Lower leg skin (tissue), 4 donors: Measurements from ENCODE around the gene GALNT2. TPM values are rescaled to one million over a fixed set of nuclear protein-coding genes. Genes with fewer than 3 reads are reported as not detected.

Source experiments
- DNase-seq, 2 donors: peaks; one replicate each; pipeline ENCODE4 v3.0.0-alpha.2; 2019; ENCODE audit warnings: low spot score in 2 of 2
- H3K4me3 ChIP-seq: fragments of 200-600 bp; sonication (generic); 2 replicates; pipeline ENCODE4 v1.5.1; 2017; ENCODE audit warnings: mild to moderate bottlenecking, low read depth; ENCODE audit not compliant: poor library complexity, severe bottlenecking
- POLR2A ChIP-seq, 2 donors: fragments of 450-650 bp; IDR thresholded peaks; one replicate each; pipeline ENCODE4 v1.6.1; 2016 to 2017; ENCODE audit warnings: antibody characterized with exemption in 2 of 2, mild to moderate bottlenecking in 1 of 2, moderate library complexity in 1 of 2
- WGBS, 2 donors: methylation state at CpG; one replicate each; pipeline ENCODE4 v1.1.5; 2018; 5-methylcytosine and 5-hydroxymethylcytosine counted together
- intact Hi-C: fragments of 100-400 bp; cut with DNase I; formaldehyde crosslinking; loops from one replicate; pipeline ENCODE4 v1.15.0; 2023; ENCODE audit warnings: low total_unique reads
- total RNA-seq, 4 donors: library from RNA; depleted of rRNA; stranded (reverse); fragments of >200 nt; gene quantifications; one replicate each; pipeline ENCODE4 v1.1.0, GENCODE V29; 2016
- TF ChIP-seq, protein P1 (sequence below), 3 donors: fragments of 450-650 bp; IDR thresholded peaks; one replicate each; pipeline ENCODE4 v1.5.1; 2016; ENCODE audit warnings: antibody characterized with exemption in 3 of 3, mild to moderate bottlenecking in 3 of 3, moderate library complexity in 2 of 3

Gene GALNT2
- total RNA-seq, 4 donors from 2014 or later: 11.0 to 31.0 (median 20.2) TPM

DNA sequence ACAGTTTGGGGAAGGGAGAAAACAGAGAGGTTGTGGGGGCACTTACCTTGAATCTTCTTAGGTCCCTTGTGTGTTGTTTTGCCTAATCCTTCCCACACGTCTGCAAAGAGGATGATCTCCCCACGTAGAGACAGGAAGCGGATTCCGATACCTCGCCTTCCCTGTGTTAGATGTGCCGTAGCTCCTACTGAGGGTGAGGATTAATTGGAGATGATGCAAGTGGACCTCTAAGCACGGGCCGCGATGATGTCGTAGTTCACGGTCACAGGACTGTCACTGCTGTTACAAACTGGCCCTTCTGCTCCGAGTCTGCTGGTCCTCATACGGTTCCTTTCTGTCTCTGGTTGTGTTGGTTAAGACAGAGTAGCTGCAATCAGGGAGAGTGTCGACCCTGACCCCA lies 27.7 kb downstream of the GALNT2 start:
- no peak overlapping the region for H3K4me3 ChIP-seq
- TF ChIP-seq, protein P1, sequence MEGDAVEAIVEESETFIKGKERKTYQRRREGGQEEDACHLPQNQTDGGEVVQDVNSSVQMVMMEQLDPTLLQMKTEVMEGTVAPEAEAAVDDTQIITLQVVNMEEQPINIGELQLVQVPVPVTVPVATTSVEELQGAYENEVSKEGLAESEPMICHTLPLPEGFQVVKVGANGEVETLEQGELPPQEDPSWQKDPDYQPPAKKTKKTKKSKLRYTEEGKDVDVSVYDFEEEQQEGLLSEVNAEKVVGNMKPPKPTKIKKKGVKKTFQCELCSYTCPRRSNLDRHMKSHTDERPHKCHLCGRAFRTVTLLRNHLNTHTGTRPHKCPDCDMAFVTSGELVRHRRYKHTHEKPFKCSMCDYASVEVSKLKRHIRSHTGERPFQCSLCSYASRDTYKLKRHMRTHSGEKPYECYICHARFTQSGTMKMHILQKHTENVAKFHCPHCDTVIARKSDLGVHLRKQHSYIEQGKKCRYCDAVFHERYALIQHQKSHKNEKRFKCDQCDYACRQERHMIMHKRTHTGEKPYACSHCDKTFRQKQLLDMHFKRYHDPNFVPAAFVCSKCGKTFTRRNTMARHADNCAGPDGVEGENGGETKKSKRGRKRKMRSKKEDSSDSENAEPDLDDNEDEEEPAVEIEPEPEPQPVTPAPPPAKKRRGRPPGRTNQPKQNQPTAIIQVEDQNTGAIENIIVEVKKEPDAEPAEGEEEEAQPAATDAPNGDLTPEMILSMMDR (IDR thresholded peaks at IDR 0.05): no peak
- TF ChIP-seq POLR2A (IDR thresholded peaks at IDR 0.05): no peak
- intact Hi-C loops: no loop called here
- no peak for DNase-seq
- 94 to 95% methylated on average over 14 of the region's 14 CpGs for WGBS, 2 donors

DNA sequence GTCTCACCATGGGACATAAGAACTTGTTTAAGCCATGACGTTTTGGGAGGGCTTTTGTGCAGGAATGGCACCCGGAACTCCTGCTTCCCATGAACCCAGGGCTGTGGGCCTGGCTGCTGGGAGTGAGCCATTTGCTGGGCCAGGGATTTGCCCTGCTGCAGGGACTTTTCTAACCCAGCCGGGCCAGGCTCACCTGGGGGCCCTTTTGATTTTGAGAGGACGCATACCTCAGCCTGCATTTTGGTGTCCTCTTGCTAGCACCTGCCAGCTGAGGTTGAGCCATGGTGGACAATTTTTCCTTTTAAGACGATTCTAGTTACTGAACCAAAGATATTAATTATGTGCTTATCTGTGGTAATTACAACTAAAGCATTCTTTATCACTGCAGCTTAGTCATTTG lies 28.9 kb downstream of the GALNT2 start:
- no peak overlapping the region for H3K4me3 ChIP-seq
- TF ChIP-seq, protein P1 (IDR thresholded peaks at IDR 0.05): no peak
- no peak for TF ChIP-seq POLR2A (IDR thresholded peaks at IDR 0.05)
- WGBS, 2 donors: 81 to 92% methylated on average over 5 of the region's 5 CpGs
- no peak for DNase-seq
- intact Hi-C loops: no loop called here

DNA sequence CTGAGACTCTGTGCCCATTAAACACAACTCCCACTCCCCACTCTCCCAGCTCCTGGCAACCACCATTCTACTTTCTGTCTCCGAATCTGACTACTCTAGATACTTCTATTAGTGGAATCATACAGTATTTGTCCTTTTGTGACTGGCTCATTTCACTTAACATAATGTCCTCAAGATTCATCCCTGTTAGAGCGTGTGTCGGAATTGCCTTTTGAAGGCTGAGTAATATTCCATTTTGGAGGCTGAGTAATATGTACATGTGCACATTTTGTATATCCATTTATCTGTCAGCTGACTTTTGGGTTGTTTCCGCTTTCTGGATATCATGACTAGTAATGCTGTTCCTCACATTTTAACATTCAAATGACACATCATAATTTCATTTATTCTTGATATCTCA lies 30.3 kb downstream of the GALNT2 start:
- no peak overlapping the region for H3K4me3 ChIP-seq
- WGBS, 2 donors: 99 to 100% methylated on average over 4 of the region's 4 CpGs
- DNase-seq: no peak
- TF ChIP-seq, protein P1 (IDR thresholded peaks at IDR 0.05): no peak
- no peak for TF ChIP-seq POLR2A (IDR thresholded peaks at IDR 0.05)
- intact Hi-C loops: no loop called here

DNA sequence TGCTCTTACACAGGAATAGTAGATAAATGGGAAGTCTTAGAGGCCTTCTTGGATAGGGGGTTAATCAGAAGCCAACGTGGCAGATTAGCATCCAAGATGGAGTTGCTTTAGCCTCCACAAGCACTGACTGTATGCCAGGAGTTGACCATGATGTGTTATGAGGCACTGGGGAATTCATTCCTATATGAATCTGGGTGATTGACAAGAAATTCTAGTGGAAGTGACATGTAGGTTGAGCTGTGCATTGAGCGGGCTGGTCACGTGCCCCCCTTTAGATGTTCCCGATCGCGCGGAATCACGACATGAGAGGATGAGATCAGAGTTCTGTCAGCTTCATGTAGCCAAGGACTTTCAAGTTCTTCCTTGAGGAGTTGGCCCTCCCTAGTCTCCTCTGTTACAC lies 31.7 kb downstream of the GALNT2 start:
- DNase-seq: no peak
- no peak for TF ChIP-seq POLR2A (IDR thresholded peaks at IDR 0.05)
- TF ChIP-seq, protein P1 (IDR thresholded peaks at IDR 0.05): no peak
- WGBS, 2 donors: 97 to 98% methylated on average over 8 of the region's 8 CpGs
- intact Hi-C loops: no loop called here
- no peak overlapping the region for H3K4me3 ChIP-seq

DNA sequence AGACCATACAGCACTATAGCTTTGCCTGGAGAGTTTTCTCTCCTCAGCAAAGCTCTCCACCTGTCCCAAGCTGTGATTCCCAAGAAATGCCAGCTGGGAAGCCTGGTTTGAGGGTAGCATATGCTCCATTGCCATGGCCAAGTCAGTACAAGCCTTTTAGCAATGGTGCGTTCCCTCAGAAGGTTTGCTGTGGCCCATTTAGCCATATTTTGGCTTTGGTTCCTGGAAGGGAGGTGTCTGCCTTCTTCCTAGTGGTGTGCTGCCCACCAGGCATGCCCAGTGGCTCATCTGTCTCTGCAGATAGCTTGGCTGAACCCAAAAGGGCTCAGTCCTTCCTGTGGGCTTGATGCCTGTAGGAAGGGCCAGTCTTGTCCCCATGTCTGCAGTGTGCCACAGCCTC lies 32.4 kb downstream of the GALNT2 start:
- no peak for DNase-seq
- TF ChIP-seq POLR2A (IDR thresholded peaks at IDR 0.05): no peak
- TF ChIP-seq, protein P1 (IDR thresholded peaks at IDR 0.05): no peak
- WGBS, 2 donors: 91 to 100% methylated on average over 1 of the region's 1 CpG
- H3K4me3 ChIP-seq: no peak overlapping the region
- intact Hi-C loops: no loop called here

DNA sequence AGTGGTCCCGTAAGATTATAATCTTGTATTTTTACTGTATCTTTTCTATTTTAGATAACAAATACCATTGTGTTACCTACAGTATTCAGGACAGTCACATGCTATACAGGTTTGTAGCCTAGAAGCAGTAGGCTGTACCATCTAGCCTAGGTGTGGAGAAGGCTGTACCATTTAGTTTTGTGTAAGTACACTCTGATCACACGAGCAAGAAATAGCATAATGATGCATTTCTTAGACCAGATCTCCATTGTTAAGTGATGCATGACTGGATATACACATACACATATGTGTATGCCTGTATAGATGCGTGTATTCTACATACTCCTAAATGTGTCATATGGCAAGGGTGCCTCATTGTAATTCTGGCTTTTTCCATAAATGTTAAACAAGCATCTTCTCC lies 33.9 kb downstream of the GALNT2 start:
- TF ChIP-seq, protein P1 (IDR thresholded peaks at IDR 0.05): no peak
- TF ChIP-seq POLR2A (IDR thresholded peaks at IDR 0.05): no peak
- DNase-seq: no peak
- H3K4me3 ChIP-seq: no peak overlapping the region
- 82 to 92% methylated on average over 3 of the region's 3 CpGs for WGBS, 2 donors
- intact Hi-C loops: no loop called here
